ENCODE measurements around the gene KCNIP4.

The KCNIP4 gene

GRCh38 chr4:21848021-21848420, 100.6 kb downstream of the KCNIP4 start:
- DNase-seq (ENCODE audit: low read depth): no peak

GRCh38 chr4:21845663-21846062, 102.9 kb downstream of the KCNIP4 start:
- peak; percentile 9 for DNase-seq (ENCODE audit: low read depth)

GRCh38 chr4:21835712-21836111, 112.9 kb downstream of the KCNIP4 start:
- DNase-seq (ENCODE audit: low read depth): no peak

- no peak for DNase-seq (ENCODE audit: low read depth)
Observed at GRCh38 chr4:21830272-21830671, 118.3 kb downstream of the KCNIP4 start.

- no peak for DNase-seq (ENCODE audit: low read depth)
Observed at GRCh38 chr4:21827575-21827974, 121.0 kb downstream of the KCNIP4 start.

GRCh38 chr4:21826071-21826470, 122.5 kb downstream of the KCNIP4 start:
- no peak for DNase-seq (ENCODE audit: low read depth)

- no peak for DNase-seq (ENCODE audit: low read depth)
Observed at GRCh38 chr4:21819086-21819485, 129.5 kb downstream of the KCNIP4 start.

- no peak for DNase-seq (ENCODE audit: low read depth)
Observed at GRCh38 chr4:21815651-21816377, 132.8 kb downstream of the KCNIP4 start.

GRCh38 chr4:21811565-21811964, 137.0 kb downstream of the KCNIP4 start:
- peak; percentile 62 for DNase-seq (ENCODE audit: low read depth)

GRCh38 chr4:21806991-21807390, 141.6 kb downstream of the KCNIP4 start:
- no peak for DNase-seq (ENCODE audit: low read depth)

GRCh38 chr4:21802406-21802805, 146.2 kb downstream of the KCNIP4 start:
- peak; percentile 60 for DNase-seq (ENCODE audit: low read depth)

- no peak for DNase-seq (ENCODE audit: low read depth)
Observed at GRCh38 chr4:21801661-21802385, 146.7 kb downstream of the KCNIP4 start.

GRCh38 chr4:21795091-21795490, 153.5 kb downstream of the KCNIP4 start:
- DNase-seq (ENCODE audit: low read depth): no peak

GRCh38 chr4:21792736-21793135, 155.8 kb downstream of the KCNIP4 start:
- no peak for DNase-seq (ENCODE audit: low read depth)

- no peak for DNase-seq (ENCODE audit: low read depth)
Observed at GRCh38 chr4:21790438-21791029, 158.0 kb downstream of the KCNIP4 start.

- DNase-seq (ENCODE audit: low read depth): peak; percentile 57
Observed at GRCh38 chr4:21780148-21780547, 168.4 kb downstream of the KCNIP4 start.

- no peak for DNase-seq (ENCODE audit: low read depth)
Observed at GRCh38 chr4:21778702-21779101, 169.9 kb downstream of the KCNIP4 start.

- no peak for DNase-seq (ENCODE audit: low read depth)
Observed at GRCh38 chr4:21775703-21776102, 172.9 kb downstream of the KCNIP4 start.

- peak; percentile 74 for DNase-seq (ENCODE audit: low read depth)
Observed at GRCh38 chr4:21769404-21770147, 179.0 kb downstream of the KCNIP4 start.

- no peak for DNase-seq (ENCODE audit: low read depth)
Observed at GRCh38 chr4:21768349-21769310, 179.9 kb downstream of the KCNIP4 start.

- DNase-seq (ENCODE audit: low read depth): no peak
Observed at GRCh38 chr4:21765810-21766407, 182.7 kb downstream of the KCNIP4 start.
